Sigmoid colon (tissue), 4 donors: ENCODE results near the gene COQ10B.

Experiments
- EP300 ChIP-seq, 4 donors: sonication (generic); formaldehyde crosslinking; IDR thresholded peaks; one replicate each; pipeline ENCODE4 v1.6.1; 2017; ENCODE audit warnings: antibody characterized with exemption in 4 of 4
- POLR2A ChIP-seq, 2 donors: fragments of 450-650 bp; IDR thresholded peaks; one replicate each; pipeline ENCODE4 v1.6.1; 2016; ENCODE audit warnings: antibody characterized with exemption in 2 of 2, mild to moderate bottlenecking in 2 of 2, moderate library complexity in 2 of 2
- POLR2AphosphoS5 ChIP-seq, 4 donors: sonication (generic); formaldehyde crosslinking; IDR thresholded peaks; one replicate each; pipeline ENCODE4 v1.6.1; 2017; ENCODE audit warnings: antibody characterized with exemption in 4 of 4
- TF ChIP-seq, protein P1 (sequence below), 4 experiments: fragments of 450-650 bp in 3 of 4; fragments of 200-600 bp in 1 of 4; IDR thresholded peaks; one replicate each; pipeline ENCODE4 v1.5.1; 2016 to 2019; ENCODE audit warnings: antibody characterized with exemption in 4 of 4, mild to moderate bottlenecking in 3 of 4, moderate library complexity in 2 of 4

DNA sequence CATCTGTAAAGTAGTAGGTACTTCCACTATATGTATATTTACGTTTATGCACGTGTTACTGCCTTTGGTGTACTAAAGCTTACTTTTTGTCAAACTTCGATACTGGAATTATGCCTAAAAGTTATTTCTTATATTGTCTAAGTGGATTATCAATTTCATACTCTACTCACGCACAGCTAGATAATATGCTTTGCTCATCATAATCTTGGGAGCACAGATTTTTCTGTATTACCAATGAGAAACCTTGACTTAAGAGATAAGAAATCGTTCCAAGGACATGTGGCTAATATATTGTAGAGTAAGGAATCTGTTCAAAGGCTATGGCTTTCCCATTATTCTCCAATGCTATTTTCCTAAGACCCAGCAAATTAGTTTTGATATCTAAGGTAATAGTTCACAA, 53.3 kb downstream of the COQ10B start:
- TF ChIP-seq, protein P1, sequence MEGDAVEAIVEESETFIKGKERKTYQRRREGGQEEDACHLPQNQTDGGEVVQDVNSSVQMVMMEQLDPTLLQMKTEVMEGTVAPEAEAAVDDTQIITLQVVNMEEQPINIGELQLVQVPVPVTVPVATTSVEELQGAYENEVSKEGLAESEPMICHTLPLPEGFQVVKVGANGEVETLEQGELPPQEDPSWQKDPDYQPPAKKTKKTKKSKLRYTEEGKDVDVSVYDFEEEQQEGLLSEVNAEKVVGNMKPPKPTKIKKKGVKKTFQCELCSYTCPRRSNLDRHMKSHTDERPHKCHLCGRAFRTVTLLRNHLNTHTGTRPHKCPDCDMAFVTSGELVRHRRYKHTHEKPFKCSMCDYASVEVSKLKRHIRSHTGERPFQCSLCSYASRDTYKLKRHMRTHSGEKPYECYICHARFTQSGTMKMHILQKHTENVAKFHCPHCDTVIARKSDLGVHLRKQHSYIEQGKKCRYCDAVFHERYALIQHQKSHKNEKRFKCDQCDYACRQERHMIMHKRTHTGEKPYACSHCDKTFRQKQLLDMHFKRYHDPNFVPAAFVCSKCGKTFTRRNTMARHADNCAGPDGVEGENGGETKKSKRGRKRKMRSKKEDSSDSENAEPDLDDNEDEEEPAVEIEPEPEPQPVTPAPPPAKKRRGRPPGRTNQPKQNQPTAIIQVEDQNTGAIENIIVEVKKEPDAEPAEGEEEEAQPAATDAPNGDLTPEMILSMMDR (IDR thresholded peaks at IDR 0.05) = no peak
- TF ChIP-seq EP300 (IDR thresholded peaks at IDR 0.05) (no peak), POLR2AphosphoS5 (IDR thresholded peaks at IDR 0.05) (no peak), POLR2A (IDR thresholded peaks at IDR 0.05) (no peak)
